SK-N-SH (cell line): ENCODE data around the gene HECW1.

ENCODE experiments used
- EP300 ChIP-seq, 2 experiments: IDR thresholded peaks; 2 replicates each; pipeline versions ENCODE4 v1.4.0 to v1.6.1; 2012; ENCODE audit warnings: borderline replicate concordance in 1 of 2, low read depth in 1 of 2, low read length in 1 of 2
- EZH2phosphoT487 ChIP-seq: fragments of 200-600 bp; sonication (generic); IDR thresholded peaks from 2 replicates; pipeline ENCODE4 v1.6.1; 2017; ENCODE audit warnings: low read depth, mixed run types, mild to moderate bottlenecking, antibody characterized with exemption, moderate library complexity, borderline replicate concordance
- RAD21 ChIP-seq: IDR thresholded peaks from 2 replicates; pipeline ENCODE4 v1.6.1; 2012; ENCODE audit warnings: mild to moderate bottlenecking, low read length
- TAF1 ChIP-seq: IDR thresholded peaks from 2 replicates; pipeline ENCODE4 v1.6.1; 2012; ENCODE audit warnings: low read depth, mild to moderate bottlenecking, low read length, moderate library complexity, borderline replicate concordance
- TF ChIP-seq, protein P1 (sequence below): fragments of 200-600 bp; sonication (generic); IDR thresholded peaks from 2 replicates; pipeline ENCODE4 v1.6.1; 2017; ENCODE audit warnings: antibody characterized with exemption, mild to moderate bottlenecking, moderate library complexity

DNA sequence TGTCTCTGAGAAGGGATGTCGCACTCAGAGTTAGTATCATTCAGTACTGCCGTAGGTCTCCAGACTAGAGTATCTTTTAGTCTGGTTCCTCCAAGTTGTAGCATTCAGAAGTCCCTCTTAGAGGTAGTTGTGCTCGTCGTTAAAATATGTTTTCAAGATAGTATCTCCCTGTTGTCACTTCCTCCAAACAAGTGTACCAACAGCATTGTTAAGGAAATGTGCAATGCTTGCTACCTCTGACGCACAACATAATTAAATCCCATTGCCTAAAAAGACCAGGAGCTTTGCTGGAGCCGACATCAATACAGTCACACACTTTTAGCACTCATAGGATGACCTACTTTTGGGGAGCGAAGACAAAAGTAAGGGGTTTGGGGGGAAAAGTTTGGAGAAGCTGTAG lies 390.5 kb downstream of the HECW1 start:
- TF ChIP-seq RAD21 (no peak), EZH2phosphoT487 (no peak), EP300 (IDR thresholded peaks at IDR 0.05; ENCODE audit: borderline replicate concordance in 1 of 2, low read depth in 1 of 2, low read length in 1 of 2) (no peak), TAF1 (no peak)
- TF ChIP-seq, protein P1, sequence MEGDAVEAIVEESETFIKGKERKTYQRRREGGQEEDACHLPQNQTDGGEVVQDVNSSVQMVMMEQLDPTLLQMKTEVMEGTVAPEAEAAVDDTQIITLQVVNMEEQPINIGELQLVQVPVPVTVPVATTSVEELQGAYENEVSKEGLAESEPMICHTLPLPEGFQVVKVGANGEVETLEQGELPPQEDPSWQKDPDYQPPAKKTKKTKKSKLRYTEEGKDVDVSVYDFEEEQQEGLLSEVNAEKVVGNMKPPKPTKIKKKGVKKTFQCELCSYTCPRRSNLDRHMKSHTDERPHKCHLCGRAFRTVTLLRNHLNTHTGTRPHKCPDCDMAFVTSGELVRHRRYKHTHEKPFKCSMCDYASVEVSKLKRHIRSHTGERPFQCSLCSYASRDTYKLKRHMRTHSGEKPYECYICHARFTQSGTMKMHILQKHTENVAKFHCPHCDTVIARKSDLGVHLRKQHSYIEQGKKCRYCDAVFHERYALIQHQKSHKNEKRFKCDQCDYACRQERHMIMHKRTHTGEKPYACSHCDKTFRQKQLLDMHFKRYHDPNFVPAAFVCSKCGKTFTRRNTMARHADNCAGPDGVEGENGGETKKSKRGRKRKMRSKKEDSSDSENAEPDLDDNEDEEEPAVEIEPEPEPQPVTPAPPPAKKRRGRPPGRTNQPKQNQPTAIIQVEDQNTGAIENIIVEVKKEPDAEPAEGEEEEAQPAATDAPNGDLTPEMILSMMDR: no peak
